ENCODE results near the gene GLYATL1.

GRCh38 chr11:58938398-58938797, 890 bp upstream of the GLYATL1 start:
- TF ChIP-seq, protein P1, sequence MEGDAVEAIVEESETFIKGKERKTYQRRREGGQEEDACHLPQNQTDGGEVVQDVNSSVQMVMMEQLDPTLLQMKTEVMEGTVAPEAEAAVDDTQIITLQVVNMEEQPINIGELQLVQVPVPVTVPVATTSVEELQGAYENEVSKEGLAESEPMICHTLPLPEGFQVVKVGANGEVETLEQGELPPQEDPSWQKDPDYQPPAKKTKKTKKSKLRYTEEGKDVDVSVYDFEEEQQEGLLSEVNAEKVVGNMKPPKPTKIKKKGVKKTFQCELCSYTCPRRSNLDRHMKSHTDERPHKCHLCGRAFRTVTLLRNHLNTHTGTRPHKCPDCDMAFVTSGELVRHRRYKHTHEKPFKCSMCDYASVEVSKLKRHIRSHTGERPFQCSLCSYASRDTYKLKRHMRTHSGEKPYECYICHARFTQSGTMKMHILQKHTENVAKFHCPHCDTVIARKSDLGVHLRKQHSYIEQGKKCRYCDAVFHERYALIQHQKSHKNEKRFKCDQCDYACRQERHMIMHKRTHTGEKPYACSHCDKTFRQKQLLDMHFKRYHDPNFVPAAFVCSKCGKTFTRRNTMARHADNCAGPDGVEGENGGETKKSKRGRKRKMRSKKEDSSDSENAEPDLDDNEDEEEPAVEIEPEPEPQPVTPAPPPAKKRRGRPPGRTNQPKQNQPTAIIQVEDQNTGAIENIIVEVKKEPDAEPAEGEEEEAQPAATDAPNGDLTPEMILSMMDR (IDR thresholded peaks at IDR 0.05): no peak
- TF ChIP-seq ESRRA (CRISPR knock-in tag; IDR thresholded peaks at IDR 0.05; ENCODE audit: borderline replicate concordance) (no peak), MAX (CRISPR knock-in tag; IDR thresholded peaks at IDR 0.05) (no peak), ZBTB43 (CRISPR knock-in tag; IDR thresholded peaks at IDR 0.05) (no peak), AR (CRISPR knock-in tag; IDR thresholded peaks at IDR 0.05) (no peak), E2F4 (CRISPR knock-in tag; IDR thresholded peaks at IDR 0.05; ENCODE audit: borderline replicate concordance, low read depth) (no peak), ZNF512 (CRISPR knock-in tag; IDR thresholded peaks at IDR 0.05; ENCODE audit: borderline replicate concordance) (no peak), ATF3 (CRISPR knock-in tag; conservative IDR thresholded peaks at IDR 0.05) (no peak), GABPB1 (CRISPR knock-in tag; IDR thresholded peaks at IDR 0.05) (no peak)
- TF ChIP-seq, protein P2, sequence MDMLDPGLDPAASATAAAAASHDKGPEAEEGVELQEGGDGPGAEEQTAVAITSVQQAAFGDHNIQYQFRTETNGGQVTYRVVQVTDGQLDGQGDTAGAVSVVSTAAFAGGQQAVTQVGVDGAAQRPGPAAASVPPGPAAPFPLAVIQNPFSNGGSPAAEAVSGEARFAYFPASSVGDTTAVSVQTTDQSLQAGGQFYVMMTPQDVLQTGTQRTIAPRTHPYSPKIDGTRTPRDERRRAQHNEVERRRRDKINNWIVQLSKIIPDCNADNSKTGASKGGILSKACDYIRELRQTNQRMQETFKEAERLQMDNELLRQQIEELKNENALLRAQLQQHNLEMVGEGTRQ (CRISPR knock-in tag; IDR thresholded peaks at IDR 0.05): no peak
- TF ChIP-seq, protein P3, sequence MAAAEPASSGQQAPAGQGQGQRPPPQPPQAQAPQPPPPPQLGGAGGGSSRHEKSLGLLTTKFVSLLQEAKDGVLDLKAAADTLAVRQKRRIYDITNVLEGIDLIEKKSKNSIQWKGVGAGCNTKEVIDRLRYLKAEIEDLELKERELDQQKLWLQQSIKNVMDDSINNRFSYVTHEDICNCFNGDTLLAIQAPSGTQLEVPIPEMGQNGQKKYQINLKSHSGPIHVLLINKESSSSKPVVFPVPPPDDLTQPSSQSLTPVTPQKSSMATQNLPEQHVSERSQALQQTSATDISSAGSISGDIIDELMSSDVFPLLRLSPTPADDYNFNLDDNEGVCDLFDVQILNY (CRISPR knock-in tag; IDR thresholded peaks at IDR 0.05): no peak
